ENCODE data around the gene LRP5. TPM values are rescaled to one million over a fixed set of nuclear protein-coding genes. Genes with fewer than 3 reads are reported as not detected.

Gene LRP5
- total RNA-seq, 1 experiment from 2014 or later, result 55.2 TPM

DNA sequence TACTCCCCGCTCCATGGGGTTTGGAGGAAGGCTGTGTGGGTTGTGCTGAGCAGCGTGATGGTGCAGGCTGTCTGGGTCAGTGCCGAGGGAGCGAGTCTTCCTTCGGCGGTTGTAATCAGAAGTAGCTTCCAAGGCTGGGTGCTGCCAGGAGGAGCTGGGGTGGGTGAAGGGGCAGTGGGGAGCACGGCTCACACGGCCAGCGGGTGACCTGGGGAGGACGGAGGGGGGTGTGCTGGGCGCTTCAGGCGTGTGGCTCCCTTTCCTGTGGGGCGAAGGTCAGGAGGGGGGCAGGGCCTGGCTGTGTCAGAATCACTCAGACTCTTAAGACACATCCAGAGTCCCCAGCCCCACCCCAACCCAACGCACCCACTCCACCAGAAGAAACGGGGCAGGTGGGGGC is 60.2 kb downstream of the LRP5 start:
- Histone ChIP-seq H3K9me3 (ENCODE audit: control insufficient read depth in 1 of 2, insufficient read depth in 1 of 2, low read depth in 1 of 2, low read length in 2 of 2) (no peaks in the 10 kb centered on the region), H3K9ac (ENCODE audit: low read length) (no peak overlapping the region), H3K27me3 (ENCODE audit: insufficient read depth, low read length) (no peaks in the 10 kb centered on the region), H3K4me3 (replicated peaks in 1 of 2; ENCODE audit: low read depth in 1 of 2, low read length in 2 of 2) (no peak overlapping the region), H4K20me1 (ENCODE audit: insufficient read depth) (no peaks in the 10 kb centered on the region), H2AFZ (ENCODE audit: low read depth, low read length, poor library complexity, severe bottlenecking) (no peak overlapping the region), H3K9me2 (ENCODE audit: insufficient read depth) (no peaks in the 10 kb centered on the region), H3K79me2 (ENCODE audit: insufficient read depth, low read length) (no peaks in the 10 kb centered on the region), H3K4me2 (ENCODE audit: low read length) (no peak overlapping the region), H3K27ac (ENCODE audit: low read depth, low read length) (no peak overlapping the region), H3K4me1 (ENCODE audit: control insufficient read depth in 1 of 2, insufficient read depth in 2 of 2, low read length in 2 of 2) (no peaks in the 10 kb centered on the region), H3K36me3 (ENCODE audit: control insufficient read depth in 1 of 2, insufficient read depth in 2 of 2, low read length in 2 of 2) (peaks cover 3 to 6% of the 10 kb centered on the region in 2 experiments; a peak in 2 of 4 replicates)
- no TSS peak for BruUV-seq (replicated peaks)
- no peak for TF ChIP-seq EGR1 (IDR thresholded peaks at IDR 0.05; ENCODE audit: low read depth)
- no peak for TF ChIP-seq SRF (IDR thresholded peaks at IDR 0.05; ENCODE audit: low read depth)
- TF ChIP-seq, protein P1, sequence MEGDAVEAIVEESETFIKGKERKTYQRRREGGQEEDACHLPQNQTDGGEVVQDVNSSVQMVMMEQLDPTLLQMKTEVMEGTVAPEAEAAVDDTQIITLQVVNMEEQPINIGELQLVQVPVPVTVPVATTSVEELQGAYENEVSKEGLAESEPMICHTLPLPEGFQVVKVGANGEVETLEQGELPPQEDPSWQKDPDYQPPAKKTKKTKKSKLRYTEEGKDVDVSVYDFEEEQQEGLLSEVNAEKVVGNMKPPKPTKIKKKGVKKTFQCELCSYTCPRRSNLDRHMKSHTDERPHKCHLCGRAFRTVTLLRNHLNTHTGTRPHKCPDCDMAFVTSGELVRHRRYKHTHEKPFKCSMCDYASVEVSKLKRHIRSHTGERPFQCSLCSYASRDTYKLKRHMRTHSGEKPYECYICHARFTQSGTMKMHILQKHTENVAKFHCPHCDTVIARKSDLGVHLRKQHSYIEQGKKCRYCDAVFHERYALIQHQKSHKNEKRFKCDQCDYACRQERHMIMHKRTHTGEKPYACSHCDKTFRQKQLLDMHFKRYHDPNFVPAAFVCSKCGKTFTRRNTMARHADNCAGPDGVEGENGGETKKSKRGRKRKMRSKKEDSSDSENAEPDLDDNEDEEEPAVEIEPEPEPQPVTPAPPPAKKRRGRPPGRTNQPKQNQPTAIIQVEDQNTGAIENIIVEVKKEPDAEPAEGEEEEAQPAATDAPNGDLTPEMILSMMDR (IDR thresholded peaks at IDR 0.05 in 2 of 3, conservative IDR thresholded peaks at IDR 0.05 in 1 of 3; ENCODE audit: borderline replicate concordance in 1 of 3, insufficient read depth in 1 of 3, low read depth in 2 of 3, low read length in 2 of 3), result no peak
- TF ChIP-seq POLR2A (IDR thresholded peaks at IDR 0.05; ENCODE audit: borderline replicate concordance, extremely low read depth, insufficient read depth, insufficient read length), result no peak
- no peak for TF ChIP-seq SIN3A (IDR thresholded peaks at IDR 0.05; ENCODE audit: low read depth)
- no peak for TF ChIP-seq ELF1 (IDR thresholded peaks at IDR 0.05; ENCODE audit: borderline replicate concordance, low read depth)
- no peak for TF ChIP-seq TCF7L2 (IDR thresholded peaks at IDR 0.05; ENCODE audit: borderline replicate concordance, extremely low read depth, insufficient read depth, insufficient read length)
- no peak for TF ChIP-seq FOSL1 (IDR thresholded peaks at IDR 0.05; ENCODE audit: low read depth)
- DNase-seq (ENCODE audit: low read depth, low spot score) (no peak), ATAC-seq (no peak)
- intact Hi-C loops (cut with micrococcal nuclease), result no loop called here
- ChIA-PET CTCF (no interaction called here), POLR2A (no interaction called here), RAD21 (ENCODE audit: low non-redundant PET in 1 of 2, low total read pairs in 2 of 2, uncharacterized antibody in 2 of 2, unreplicated experiment in 2 of 2) (no interaction called here)

DNA sequence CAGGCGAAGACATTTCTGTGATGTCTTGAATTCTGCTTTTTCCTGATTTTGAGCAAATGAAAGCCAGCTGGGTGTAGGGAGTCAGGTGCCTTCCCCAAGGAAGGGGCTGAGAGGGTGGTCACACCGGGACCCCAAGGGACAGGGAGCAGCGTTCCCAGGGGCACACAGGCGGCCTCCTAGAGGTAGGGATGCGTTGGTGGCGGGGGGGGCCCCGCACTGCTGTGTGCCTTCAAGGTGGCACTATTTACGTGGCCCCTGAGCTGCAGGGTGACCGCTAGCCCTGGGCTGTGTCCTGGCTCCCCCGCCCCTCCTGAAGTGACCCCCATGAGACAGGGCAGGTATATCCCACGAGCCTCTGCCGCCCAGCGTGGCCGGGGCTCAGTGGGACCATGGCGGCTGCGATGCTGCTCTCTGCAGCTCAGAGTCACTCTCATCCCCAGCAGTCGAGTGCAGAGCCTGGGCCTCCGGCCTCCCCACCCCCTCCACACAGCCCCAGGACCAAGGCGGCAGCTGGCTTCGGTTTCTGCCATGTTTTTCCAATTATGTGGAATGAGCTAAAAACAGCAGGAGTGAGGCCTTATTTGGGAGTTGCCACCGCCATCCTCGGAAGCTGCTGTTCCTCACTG is 60.9 kb downstream of the LRP5 start:
- ATAC-seq (no peak), DNase-seq (ENCODE audit: low read depth, low spot score) (no peak)
- Histone ChIP-seq H3K27ac (ENCODE audit: low read depth, low read length) (no peak overlapping the region), H3K4me3 (replicated peaks in 1 of 2; ENCODE audit: low read depth in 1 of 2, low read length in 2 of 2) (no peak overlapping the region), H3K9me3 (ENCODE audit: control insufficient read depth in 1 of 2, insufficient read depth in 1 of 2, low read depth in 1 of 2, low read length in 2 of 2) (no peaks in the 10 kb centered on the region), H3K9ac (ENCODE audit: low read length) (no peak overlapping the region), H4K20me1 (ENCODE audit: insufficient read depth) (no peaks in the 10 kb centered on the region), H2AFZ (ENCODE audit: low read depth, low read length, poor library complexity, severe bottlenecking) (no peak overlapping the region), H3K9me2 (ENCODE audit: insufficient read depth) (no peaks in the 10 kb centered on the region), H3K36me3 (ENCODE audit: control insufficient read depth in 1 of 2, insufficient read depth in 2 of 2, low read length in 2 of 2) (peaks cover 3% of the 10 kb centered on the region in 2 experiments; a peak in 2 of 4 replicates), H3K79me2 (ENCODE audit: insufficient read depth, low read length) (no peaks in the 10 kb centered on the region), H3K4me1 (ENCODE audit: control insufficient read depth in 1 of 2, insufficient read depth in 2 of 2, low read length in 2 of 2) (no peaks in the 10 kb centered on the region), H3K4me2 (ENCODE audit: low read length) (no peak overlapping the region), H3K27me3 (ENCODE audit: insufficient read depth, low read length) (no peaks in the 10 kb centered on the region)
- RAD21 ChIA-PET (ENCODE audit: low non-redundant PET in 1 of 2, low total read pairs in 2 of 2, uncharacterized antibody in 2 of 2, unreplicated experiment in 2 of 2), result no interaction called here
- CTCF ChIA-PET, result no interaction called here
- intact Hi-C loops (cut with micrococcal nuclease), result no loop called here
- no TSS peak for BruUV-seq (replicated peaks)
- POLR2A ChIA-PET, result no interaction called here
- TF ChIP-seq, protein P1 (IDR thresholded peaks at IDR 0.05 in 2 of 3, conservative IDR thresholded peaks at IDR 0.05 in 1 of 3; ENCODE audit: borderline replicate concordance in 1 of 3, insufficient read depth in 1 of 3, low read depth in 2 of 3, low read length in 2 of 3), result no peak
- TF ChIP-seq, protein P2, sequence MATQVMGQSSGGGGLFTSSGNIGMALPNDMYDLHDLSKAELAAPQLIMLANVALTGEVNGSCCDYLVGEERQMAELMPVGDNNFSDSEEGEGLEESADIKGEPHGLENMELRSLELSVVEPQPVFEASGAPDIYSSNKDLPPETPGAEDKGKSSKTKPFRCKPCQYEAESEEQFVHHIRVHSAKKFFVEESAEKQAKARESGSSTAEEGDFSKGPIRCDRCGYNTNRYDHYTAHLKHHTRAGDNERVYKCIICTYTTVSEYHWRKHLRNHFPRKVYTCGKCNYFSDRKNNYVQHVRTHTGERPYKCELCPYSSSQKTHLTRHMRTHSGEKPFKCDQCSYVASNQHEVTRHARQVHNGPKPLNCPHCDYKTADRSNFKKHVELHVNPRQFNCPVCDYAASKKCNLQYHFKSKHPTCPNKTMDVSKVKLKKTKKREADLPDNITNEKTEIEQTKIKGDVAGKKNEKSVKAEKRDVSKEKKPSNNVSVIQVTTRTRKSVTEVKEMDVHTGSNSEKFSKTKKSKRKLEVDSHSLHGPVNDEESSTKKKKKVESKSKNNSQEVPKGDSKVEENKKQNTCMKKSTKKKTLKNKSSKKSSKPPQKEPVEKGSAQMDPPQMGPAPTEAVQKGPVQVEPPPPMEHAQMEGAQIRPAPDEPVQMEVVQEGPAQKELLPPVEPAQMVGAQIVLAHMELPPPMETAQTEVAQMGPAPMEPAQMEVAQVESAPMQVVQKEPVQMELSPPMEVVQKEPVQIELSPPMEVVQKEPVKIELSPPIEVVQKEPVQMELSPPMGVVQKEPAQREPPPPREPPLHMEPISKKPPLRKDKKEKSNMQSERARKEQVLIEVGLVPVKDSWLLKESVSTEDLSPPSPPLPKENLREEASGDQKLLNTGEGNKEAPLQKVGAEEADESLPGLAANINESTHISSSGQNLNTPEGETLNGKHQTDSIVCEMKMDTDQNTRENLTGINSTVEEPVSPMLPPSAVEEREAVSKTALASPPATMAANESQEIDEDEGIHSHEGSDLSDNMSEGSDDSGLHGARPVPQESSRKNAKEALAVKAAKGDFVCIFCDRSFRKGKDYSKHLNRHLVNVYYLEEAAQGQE (IDR thresholded peaks at IDR 0.05; ENCODE audit: low read depth), result no peak
- TF ChIP-seq SRF (IDR thresholded peaks at IDR 0.05; ENCODE audit: low read depth), result no peak
- TF ChIP-seq ZNF274 (IDR thresholded peaks at IDR 0.05; ENCODE audit: low read depth, low read length), result no peak
- TF ChIP-seq EGR1 (IDR thresholded peaks at IDR 0.05; ENCODE audit: low read depth), result no peak
- TF ChIP-seq FOSL1 (IDR thresholded peaks at IDR 0.05; ENCODE audit: low read depth), result no peak
- no peak for TF ChIP-seq ELF1 (IDR thresholded peaks at IDR 0.05; ENCODE audit: borderline replicate concordance, low read depth)
- no peak for TF ChIP-seq POLR2AphosphoS5 (IDR thresholded peaks at IDR 0.05; ENCODE audit: low read depth, low read length)

Measured in HCT116 (cell line).